IPS-15b (cell line): ENCODE results near the gene RPS6KA4.

Experiments used
- H3K27me3 ChIP-seq: one replicate; pipeline ENCODE4 v1.6.1; 2013; ENCODE audit warnings: low read length; ENCODE audit not compliant: control insufficient read depth, insufficient read depth
- H3K36me3 ChIP-seq: one replicate; pipeline ENCODE4 v1.6.1; 2013; ENCODE audit warnings: low read length; ENCODE audit not compliant: control insufficient read depth, insufficient read depth
- H3K4me1 ChIP-seq: one replicate; pipeline ENCODE4 v1.6.1; 2013; ENCODE audit warnings: mild to moderate bottlenecking, low read length; ENCODE audit not compliant: control insufficient read depth, insufficient read depth
- H3K4me3 ChIP-seq: one replicate; pipeline ENCODE4 v1.5.1; 2013; ENCODE audit warnings: low read depth, low read length
- H3K9ac ChIP-seq: one replicate; pipeline ENCODE4 v1.6.1; 2013; ENCODE audit warnings: low read depth, mild to moderate bottlenecking, low read length
- H3K9me3 ChIP-seq: one replicate; pipeline ENCODE4 v1.6.1; 2013; ENCODE audit warnings: mild to moderate bottlenecking, low read length; ENCODE audit not compliant: control insufficient read depth, insufficient read depth

Gene RPS6KA4

DNA sequence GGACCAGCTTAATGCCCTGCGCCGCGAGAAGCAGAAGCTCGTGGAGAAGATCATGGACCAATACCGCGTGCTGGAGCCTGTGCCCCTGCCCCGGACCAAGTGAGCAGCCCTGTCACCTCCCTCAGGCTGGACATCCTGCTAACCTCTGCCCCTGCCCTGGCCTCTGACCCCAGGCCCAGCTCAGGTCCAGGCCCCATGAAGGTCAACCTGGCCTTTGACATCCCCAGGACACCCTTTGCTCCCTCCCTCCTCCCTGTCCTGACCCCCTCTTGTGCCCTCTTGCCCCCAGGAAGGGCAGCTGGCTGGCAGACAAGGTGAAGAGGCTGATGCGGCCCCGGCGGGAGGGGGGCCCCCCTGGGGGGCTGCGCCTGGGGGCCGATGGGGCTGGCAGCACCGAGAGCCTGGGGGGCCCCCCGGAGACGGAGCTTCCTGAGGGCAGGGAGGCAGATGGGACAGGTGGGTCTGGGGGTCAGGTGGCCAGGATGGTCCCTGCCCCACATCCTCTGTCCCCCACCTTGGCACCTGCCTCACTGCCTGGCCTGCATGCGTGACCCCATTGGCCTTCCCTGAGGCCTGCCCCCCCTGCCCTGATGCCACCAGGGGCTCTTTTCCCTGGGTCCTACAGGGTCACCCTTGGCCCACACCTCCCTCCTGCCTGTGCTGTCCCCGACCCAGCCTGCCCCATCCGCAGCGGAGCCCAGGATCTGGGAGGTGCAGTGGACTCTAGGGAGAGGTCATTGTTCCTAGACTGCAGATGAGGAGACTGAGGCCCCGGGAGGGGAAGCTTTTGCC, 5.1 kb upstream of the RPS6KA4 start:
- no peak overlapping the region for H3K4me3 ChIP-seq
- H3K4me1 ChIP-seq, result peaks cover 6% of the 10 kb centered on the region
- no peak overlapping the region for H3K9ac ChIP-seq
- peaks cover 3% of the 10 kb centered on the region for H3K36me3 ChIP-seq
- H3K9me3 ChIP-seq, result no peaks in the 10 kb centered on the region
- no peaks in the 10 kb centered on the region for H3K27me3 ChIP-seq

DNA sequence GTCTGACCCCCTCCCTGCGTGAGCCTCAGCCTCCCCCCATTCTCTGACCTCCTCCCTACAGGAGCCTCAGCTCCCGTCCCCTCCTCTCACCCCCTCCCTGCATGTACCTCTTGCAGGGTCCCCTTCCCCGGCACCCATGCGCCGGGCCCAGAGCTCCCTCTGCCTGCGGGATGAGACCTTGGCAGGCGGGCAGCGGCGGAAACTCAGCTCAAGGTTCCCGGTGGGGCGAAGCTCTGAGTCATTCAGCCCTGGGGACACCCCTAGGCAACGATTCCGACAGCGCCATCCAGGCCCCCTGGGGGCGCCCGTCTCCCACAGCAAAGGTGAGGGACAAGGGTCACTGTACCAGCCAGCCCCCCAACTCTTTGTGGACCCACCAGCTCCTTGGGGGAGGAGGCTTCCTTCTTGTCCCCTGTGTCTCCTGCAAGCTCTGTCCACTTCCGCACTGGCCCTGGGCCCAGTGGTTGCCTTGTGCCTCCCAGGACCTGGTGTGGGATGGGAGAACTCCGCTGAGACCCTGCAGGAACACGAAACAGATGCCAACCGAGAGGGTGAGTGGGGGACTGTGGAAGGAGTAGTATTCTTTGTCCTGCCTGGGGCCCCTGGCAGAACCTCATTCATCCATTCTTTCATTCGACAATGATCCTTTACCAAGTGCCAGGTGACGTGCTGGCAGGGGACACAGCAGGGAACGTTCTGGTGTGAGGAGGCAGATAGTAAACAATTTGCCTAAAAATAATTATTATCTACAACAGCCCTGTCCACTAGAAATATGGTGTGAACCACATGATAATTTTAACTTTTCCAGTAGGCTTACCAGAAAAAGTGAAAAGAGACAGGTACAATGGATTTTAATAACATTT, 3.7 kb upstream of the RPS6KA4 start:
- H3K9ac ChIP-seq, result no peak overlapping the region
- H3K27me3 ChIP-seq, result no peaks in the 10 kb centered on the region
- peak overlapping the region; percentile 8 for H3K4me3 ChIP-seq
- H3K4me1 ChIP-seq, result peaks cover 6% of the 10 kb centered on the region
- H3K36me3 ChIP-seq, result peaks cover 3% of the 10 kb centered on the region
- no peaks in the 10 kb centered on the region for H3K9me3 ChIP-seq

DNA sequence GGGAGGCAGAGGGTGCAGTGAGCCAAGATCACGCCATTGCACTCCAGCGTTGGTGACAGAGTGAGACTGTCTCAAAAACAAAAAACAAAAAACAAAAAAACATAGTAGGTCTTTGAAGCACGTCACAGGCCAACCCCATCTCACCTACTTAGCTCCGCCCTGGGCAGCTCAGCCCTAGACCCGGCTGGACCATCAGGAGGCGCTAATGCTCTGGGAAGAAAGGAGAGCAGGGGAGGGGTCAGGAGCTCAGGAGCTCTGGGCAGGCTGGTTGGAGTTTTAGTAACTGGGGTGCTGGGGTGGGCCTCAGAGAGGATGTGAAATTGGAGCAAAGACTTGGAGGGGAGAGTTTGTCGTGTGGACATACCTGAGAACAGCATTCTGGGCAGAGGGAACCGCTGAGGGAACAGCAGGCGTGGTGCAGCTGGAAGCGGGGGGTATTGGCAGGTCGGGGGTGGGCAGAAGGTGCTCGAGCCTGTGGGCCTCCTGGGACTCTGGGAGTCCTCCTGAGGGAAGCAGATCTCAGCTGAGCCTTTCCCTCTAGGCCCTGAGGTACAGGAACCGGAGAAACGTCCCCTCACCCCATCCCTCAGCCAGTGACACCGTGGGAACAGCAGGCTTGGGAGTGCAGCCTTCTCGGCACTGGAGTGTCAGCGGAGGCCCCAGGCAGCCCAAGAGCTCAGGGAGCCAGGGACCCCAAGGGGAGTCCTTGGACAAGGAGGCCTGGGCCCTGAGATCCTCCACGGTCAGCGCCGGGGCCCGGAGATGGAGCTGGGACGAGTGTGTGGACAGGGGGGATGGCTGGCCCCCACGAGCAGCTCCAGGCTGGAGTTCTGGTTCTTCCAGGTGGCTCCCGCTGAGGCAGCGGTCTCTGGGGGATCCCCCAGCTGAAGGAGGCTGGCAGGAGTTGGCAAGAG, 2.2 kb upstream of the RPS6KA4 start:
- Histone ChIP-seq H3K27me3 (no peaks in the 10 kb centered on the region), H3K9ac (no peak overlapping the region), H3K4me1 (peaks cover 6% of the 10 kb centered on the region), H3K4me3 (no peak overlapping the region), H3K9me3 (no peaks in the 10 kb centered on the region), H3K36me3 (peaks cover 8% of the 10 kb centered on the region)

DNA sequence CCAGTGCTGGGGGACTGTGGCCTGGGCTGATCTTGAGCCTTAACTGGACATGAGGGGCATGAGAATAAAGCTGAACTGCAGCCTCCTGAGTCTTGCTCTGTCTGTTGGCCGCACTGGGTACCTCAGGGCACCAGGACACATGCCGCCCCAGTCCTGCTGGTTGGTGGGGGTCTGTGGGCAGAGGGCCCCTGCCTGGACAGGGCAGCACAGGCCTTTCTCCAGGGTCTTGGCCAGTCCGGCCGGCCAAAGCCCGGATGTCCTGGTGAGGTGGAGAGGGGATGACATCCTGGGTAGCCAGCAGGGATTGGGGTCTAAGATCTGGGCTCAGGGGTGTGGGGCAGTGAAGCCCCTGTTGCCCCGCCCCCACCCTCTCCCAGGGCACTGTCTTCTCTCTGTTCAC, 1.5 kb upstream of the RPS6KA4 start:
- H3K27me3 ChIP-seq, result no peaks in the 10 kb centered on the region
- no peaks in the 10 kb centered on the region for H3K9me3 ChIP-seq
- H3K4me3 ChIP-seq, result no peak overlapping the region
- no peak overlapping the region for H3K9ac ChIP-seq
- peaks cover 6% of the 10 kb centered on the region for H3K4me1 ChIP-seq
- peaks cover 15% of the 10 kb centered on the region for H3K36me3 ChIP-seq

DNA sequence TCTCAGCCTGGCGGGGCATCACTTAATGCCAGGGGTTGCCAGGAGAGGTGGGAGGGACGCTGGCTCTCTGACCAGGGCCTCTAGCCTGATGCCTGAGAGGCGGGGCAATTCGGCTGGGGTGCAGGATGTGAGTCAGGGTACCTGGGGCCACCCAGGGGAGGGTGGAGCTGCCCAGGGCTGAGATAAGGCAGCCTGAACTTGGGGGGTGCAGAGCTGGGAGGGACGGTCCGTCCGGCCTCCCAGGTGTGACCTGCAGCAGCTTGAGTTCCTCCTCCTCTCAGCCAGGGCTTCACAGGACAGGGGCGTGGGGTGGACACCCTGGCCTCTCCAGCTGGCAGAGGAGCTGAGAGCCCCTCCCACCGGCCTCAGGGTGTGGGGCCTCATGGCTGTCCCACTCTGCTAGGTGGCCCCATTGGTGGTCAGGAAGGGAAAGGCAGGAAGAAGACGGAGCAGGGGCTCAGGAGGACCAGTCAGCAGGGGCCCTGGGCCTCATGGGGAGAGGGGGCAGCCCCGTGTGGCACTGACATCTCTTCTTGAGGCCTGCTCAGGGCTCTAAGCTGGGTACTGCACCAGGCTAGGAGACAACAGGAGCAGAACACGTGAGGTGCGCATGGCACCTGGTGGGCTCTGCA, 942 bp upstream of the RPS6KA4 start:
- peaks cover 6% of the 10 kb centered on the region for H3K4me1 ChIP-seq
- H3K9me3 ChIP-seq, result no peaks in the 10 kb centered on the region
- H3K27me3 ChIP-seq, result no peaks in the 10 kb centered on the region
- no peak overlapping the region for H3K4me3 ChIP-seq
- peaks cover 16% of the 10 kb centered on the region for H3K36me3 ChIP-seq
- no peak overlapping the region for H3K9ac ChIP-seq

DNA sequence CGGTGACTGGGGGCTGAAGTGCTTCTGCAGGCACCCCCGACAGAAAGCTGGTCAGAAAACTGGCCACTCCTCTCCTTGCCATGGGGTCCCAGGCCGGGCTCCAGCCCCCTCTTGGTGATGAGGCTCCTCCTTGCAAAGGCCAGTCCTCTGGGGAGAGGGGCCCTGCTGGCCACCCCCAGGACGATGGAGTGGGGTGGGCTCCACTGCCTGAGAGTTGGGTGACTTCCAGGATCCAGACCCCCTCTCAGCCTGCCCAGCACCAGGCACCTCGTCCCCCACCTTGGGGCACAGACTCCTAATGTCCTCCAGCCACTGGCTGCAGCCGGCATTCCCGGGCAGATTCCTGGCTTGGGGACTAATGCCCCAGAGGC, 441 bp upstream of the RPS6KA4 start:
- Histone ChIP-seq H3K9me3 (no peaks in the 10 kb centered on the region), H3K27me3 (no peaks in the 10 kb centered on the region), H3K4me1 (peaks cover 6% of the 10 kb centered on the region), H3K4me3 (peak overlapping the region; percentile 85), H3K36me3 (peaks cover 15% of the 10 kb centered on the region), H3K9ac (no peak overlapping the region)

DNA sequence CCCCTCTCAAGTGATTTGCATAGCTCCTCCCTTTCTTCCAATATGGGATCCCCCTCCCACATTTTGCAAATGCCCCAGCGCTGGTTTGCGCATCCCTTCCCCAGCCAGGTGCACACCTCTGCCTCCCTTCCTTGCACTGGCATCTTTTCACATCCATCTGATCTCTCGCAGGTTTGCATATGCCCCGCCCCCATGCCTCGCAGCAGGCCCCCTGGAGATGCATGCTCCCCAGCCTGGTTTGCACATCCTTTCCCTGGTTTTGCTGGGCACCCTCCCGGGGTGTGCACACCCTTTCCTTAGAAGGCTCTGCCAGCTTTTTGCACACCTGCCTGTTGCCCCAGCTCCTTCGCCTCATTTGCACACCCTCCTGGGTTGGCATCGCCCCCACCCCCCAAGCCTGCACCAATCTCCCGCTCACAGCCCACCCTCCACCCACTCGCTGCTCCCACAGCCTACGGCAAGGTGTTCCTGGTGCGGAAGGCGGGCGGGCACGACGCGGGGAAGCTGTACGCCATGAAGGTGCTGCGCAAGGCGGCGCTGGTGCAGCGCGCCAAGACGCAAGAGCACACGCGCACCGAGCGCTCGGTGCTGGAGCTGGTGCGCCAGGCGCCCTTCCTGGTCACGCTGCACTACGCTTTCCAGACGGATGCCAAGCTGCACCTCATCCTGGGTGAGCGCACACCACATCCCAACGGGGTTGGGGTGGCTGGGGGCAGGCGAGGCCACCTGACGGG, 917 bp downstream of the RPS6KA4 start:
- Histone ChIP-seq H3K4me3 (peak overlapping the region; percentile 85), H3K9ac (no peak overlapping the region), H3K9me3 (no peaks in the 10 kb centered on the region), H3K4me1 (peaks cover 6% of the 10 kb centered on the region), H3K27me3 (no peaks in the 10 kb centered on the region), H3K36me3 (peaks cover 13% of the 10 kb centered on the region)

DNA sequence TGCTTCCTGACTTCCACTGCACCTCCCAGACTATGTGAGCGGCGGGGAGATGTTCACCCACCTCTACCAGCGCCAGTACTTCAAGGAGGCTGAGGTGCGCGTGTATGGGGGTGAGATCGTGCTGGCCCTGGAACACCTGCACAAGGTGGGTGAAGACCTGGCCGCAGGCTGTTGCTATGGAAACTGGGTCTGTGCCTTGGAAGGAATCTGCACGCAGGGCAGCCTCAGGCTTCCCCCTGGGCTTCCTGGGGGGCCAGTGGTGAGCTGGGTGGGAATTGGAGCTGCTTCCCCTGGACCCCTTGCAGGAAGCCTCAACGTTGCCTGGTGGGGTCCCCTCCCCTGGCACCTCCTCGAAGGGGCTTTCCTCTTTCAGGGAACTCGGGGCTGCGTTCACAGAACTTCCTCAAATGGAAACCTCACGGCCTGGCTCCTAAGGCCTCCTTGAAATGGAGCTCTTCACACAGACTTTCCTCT, 1.5 kb downstream of the RPS6KA4 start:
- peaks cover 15% of the 10 kb centered on the region for H3K36me3 ChIP-seq
- no peaks in the 10 kb centered on the region for H3K9me3 ChIP-seq
- no peak overlapping the region for H3K4me3 ChIP-seq
- no peak overlapping the region for H3K9ac ChIP-seq
- peaks cover 2% of the 10 kb centered on the region for H3K4me1 ChIP-seq
- no peaks in the 10 kb centered on the region for H3K27me3 ChIP-seq

DNA sequence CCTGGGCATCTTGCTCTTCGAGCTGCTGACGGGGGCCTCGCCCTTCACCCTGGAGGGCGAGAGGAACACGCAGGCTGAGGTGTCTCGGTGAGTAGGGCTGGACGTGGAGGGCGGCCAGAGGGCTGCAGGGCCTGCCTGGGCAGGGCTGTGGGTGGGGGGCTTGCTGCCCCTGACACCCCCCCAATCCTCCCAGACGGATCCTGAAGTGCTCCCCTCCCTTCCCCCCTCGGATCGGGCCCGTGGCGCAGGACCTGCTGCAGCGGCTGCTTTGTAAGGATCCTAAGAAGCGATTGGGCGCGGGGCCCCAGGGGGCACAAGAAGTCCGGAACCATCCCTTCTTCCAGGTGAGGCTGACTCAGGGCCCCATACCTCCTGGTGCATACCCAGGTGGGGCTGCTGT, 2.7 kb downstream of the RPS6KA4 start:
- Histone ChIP-seq H3K9me3 (no peaks in the 10 kb centered on the region), H3K36me3 (peaks cover 15% of the 10 kb centered on the region), H3K4me1 (peaks cover 1% of the 10 kb centered on the region), H3K9ac (no peak overlapping the region), H3K27me3 (no peaks in the 10 kb centered on the region), H3K4me3 (no peak overlapping the region)

DNA sequence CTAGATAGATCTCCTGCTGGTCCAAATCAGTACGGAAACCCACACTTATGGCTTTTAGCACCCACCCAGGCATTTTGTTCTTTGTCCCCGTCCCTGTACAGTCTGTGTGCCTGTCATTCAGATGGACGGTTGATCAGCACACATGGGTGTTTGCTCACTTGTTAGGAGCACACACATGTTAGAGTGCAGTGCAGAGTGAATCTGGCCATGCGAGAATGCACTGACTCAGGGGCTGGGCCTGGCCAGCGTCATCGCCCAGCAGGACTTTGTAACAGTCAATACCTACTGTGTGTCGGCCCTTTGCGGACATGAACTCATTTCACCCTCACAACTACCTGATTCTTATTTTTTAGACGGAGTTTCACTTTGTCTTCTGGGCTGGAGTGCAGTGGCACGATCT, 3.4 kb downstream of the RPS6KA4 start:
- Histone ChIP-seq H3K9me3 (no peaks in the 10 kb centered on the region), H3K4me1 (no peaks in the 10 kb centered on the region), H3K9ac (no peak overlapping the region), H3K27me3 (no peaks in the 10 kb centered on the region), H3K36me3 (peaks cover 15% of the 10 kb centered on the region), H3K4me3 (no peak overlapping the region)
